Upper lobe of left lung (tissue), 4 donors: ENCODE data around the gene TMEM176A.

Experiments
- EP300 ChIP-seq, 4 donors: sonication (generic); formaldehyde crosslinking; IDR thresholded peaks; one replicate each; pipeline ENCODE4 v1.5.1; 2017; ENCODE audit warnings: antibody characterized with exemption in 4 of 4, control low read depth in 2 of 4
- POLR2A ChIP-seq, 4 donors: fragments of 450-650 bp; IDR thresholded peaks; one replicate each; pipeline ENCODE4 v1.5.1; 2016 to 2017; ENCODE audit warnings: antibody characterized with exemption in 4 of 4, mild to moderate bottlenecking in 2 of 4
- TF ChIP-seq, protein P1 (sequence below), 6 experiments: fragments of 450-650 bp in 4 of 6; fragments of 200-600 bp in 2 of 6; sonication (generic) in 2 of 6; IDR thresholded peaks; one replicate each; pipeline ENCODE4 v1.5.1; 2016 to 2019; ENCODE audit warnings: antibody characterized with exemption in 6 of 6

- no peak for TF ChIP-seq EP300 (IDR thresholded peaks at IDR 0.05)
- TF ChIP-seq, protein P1, sequence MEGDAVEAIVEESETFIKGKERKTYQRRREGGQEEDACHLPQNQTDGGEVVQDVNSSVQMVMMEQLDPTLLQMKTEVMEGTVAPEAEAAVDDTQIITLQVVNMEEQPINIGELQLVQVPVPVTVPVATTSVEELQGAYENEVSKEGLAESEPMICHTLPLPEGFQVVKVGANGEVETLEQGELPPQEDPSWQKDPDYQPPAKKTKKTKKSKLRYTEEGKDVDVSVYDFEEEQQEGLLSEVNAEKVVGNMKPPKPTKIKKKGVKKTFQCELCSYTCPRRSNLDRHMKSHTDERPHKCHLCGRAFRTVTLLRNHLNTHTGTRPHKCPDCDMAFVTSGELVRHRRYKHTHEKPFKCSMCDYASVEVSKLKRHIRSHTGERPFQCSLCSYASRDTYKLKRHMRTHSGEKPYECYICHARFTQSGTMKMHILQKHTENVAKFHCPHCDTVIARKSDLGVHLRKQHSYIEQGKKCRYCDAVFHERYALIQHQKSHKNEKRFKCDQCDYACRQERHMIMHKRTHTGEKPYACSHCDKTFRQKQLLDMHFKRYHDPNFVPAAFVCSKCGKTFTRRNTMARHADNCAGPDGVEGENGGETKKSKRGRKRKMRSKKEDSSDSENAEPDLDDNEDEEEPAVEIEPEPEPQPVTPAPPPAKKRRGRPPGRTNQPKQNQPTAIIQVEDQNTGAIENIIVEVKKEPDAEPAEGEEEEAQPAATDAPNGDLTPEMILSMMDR (IDR thresholded peaks at IDR 0.05), result no peak
- no peak for TF ChIP-seq POLR2A (IDR thresholded peaks at IDR 0.05)
Observed at GRCh38 chr7:150805864-150806263, 5.3 kb downstream of the TMEM176A start.
